Measurements from ENCODE around the gene NOL4L.

DNA sequence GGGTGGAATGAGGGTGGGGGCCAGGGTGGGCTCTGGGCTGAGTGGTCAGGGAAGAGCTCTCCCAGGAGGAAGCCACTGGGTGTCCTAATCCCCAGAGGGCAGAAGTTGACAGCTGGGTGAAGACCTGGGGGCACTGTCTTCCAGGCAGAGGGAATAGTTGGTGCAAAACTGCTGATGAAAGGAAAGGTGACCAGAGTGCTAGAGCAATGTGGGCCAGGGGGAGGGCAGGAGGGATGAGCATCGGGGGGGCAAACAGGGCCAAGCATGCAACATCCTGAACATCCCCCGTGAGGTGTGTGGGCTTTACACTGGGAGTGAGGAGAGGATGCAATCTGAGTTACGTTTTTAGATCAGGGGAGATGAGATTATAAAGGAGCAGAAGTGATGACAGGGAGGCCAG lies 97.8 kb downstream of the NOL4L start:
- TF ChIP-seq EZH2 (IDR thresholded peaks at IDR 0.05), result no peak
- no peak for TF ChIP-seq POLR2AphosphoS5 (IDR thresholded peaks at IDR 0.05; ENCODE audit: borderline replicate concordance, low read depth, low read length)
- no peak for TF ChIP-seq FOXP2 (optimal IDR thresholded peaks at IDR 0.05; ENCODE audit: control extremely low read depth, extremely low read length, insufficient read depth)
